Glutamatergic neuron (in vitro differentiated cells): ENCODE measurements around the gene CRYGN. TPM values are rescaled to one million over a fixed set of nuclear protein-coding genes. Genes with fewer than 3 reads are reported as not detected.

Experiments used
- DNase-seq: peaks from one replicate; pipeline ENCODE4 v3.0.0; 2022
- H3K27ac Mint-ChIP-seq: one replicate; pipeline ENCODE4 v1.8.0; 2020; ENCODE audit warnings: mild to moderate bottlenecking, mixed read lengths, inconsistent platforms; ENCODE audit not compliant: unreplicated experiment
- H3K27me3 Mint-ChIP-seq: one replicate; pipeline ENCODE4 v1.8.0; 2020; ENCODE audit warnings: mild to moderate bottlenecking, moderate library complexity, mixed read lengths, inconsistent platforms; ENCODE audit not compliant: unreplicated experiment
- H3K36me3 Mint-ChIP-seq: one replicate; pipeline ENCODE4 v1.8.0; 2020; ENCODE audit warnings: mild to moderate bottlenecking, mixed read lengths, inconsistent platforms; ENCODE audit not compliant: unreplicated experiment
- H3K4me1 Mint-ChIP-seq: one replicate; pipeline ENCODE4 v1.8.0; 2020; ENCODE audit warnings: mild to moderate bottlenecking, low read depth, mixed read lengths, inconsistent platforms; ENCODE audit not compliant: unreplicated experiment
- H3K4me3 Mint-ChIP-seq: one replicate; pipeline ENCODE4 v1.8.0; 2020; ENCODE audit warnings: mild to moderate bottlenecking, mixed read lengths, inconsistent platforms; ENCODE audit not compliant: unreplicated experiment
- H3K9me3 Mint-ChIP-seq: one replicate; pipeline ENCODE4 v1.8.0; 2020; ENCODE audit warnings: mild to moderate bottlenecking, moderate library complexity, mixed read lengths, inconsistent platforms; ENCODE audit not compliant: unreplicated experiment
- CTCF ChIP-seq: fragments of 200-600 bp; sonication (generic); IDR thresholded peaks from one replicate; pipeline ENCODE4 v1.5.0; 2021; ENCODE audit not compliant: partially characterized antibody, unreplicated experiment
- total RNA-seq: library from RNA; stranded (reverse); fragmentation: NEBNext Ultra II Directional; extraction: Animal tissue kit (Norgen Biotek cat#: 25700); gene quantifications from one replicate; pipeline ENCODE4 v1.2.1, GENCODE V29; 2021; ENCODE audit not compliant: unreplicated experiment

The CRYGN gene
- total RNA-seq, 1 donor from 2014 or later, result not detected

GRCh38 chr7:151424799-151425198 lies 15.1 kb downstream of the CRYGN start:
- H3K4me3 Mint-ChIP-seq, result no peak overlapping the region

DNA sequence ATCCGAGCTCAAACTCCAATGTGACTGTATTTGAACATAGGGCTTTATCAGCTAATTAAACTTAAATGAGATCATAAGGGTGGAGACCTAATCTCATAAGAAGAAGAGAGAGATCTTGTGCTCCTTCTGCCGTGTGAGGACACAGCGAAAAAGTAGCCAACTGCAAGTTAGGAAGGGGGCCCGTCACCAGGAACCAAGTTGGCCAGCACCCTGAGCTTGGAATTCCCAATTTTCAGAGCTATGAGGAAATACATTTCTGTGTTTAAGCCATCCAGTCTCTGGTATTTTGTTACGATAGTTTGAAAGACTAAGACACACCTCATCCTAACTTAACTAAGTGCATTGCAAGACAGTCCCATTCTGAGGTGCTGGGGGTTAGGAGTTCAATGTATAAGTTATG lies 16.0 kb downstream of the CRYGN start:
- Mint-ChIP-seq H3K27ac (no peak overlapping the region), H3K27me3 (peaks cover 4% of the 10 kb centered on the region), H3K36me3 (peaks cover 12% of the 10 kb centered on the region), H3K4me1 (peaks cover 3% of the 10 kb centered on the region), H3K4me3 (no peak overlapping the region), H3K9me3 (peaks cover 4% of the 10 kb centered on the region)
- TF ChIP-seq CTCF, result no peak
- DNase-seq, result no peak

More at GRCh38 chr7:151424799-151425198, 15.1 kb downstream of the CRYGN start:
- Mint-ChIP-seq H3K27me3 (peaks cover 4% of the 10 kb centered on the region), H3K4me1 (peaks cover 3% of the 10 kb centered on the region), H3K9me3 (peaks cover 6% of the 10 kb centered on the region), H3K27ac (no peak overlapping the region), H3K36me3 (peaks cover 12% of the 10 kb centered on the region)
- DNase-seq, result no peak
- no peak for TF ChIP-seq CTCF

GRCh38 chr7:151423226-151423625 lies 16.7 kb downstream of the CRYGN start:
- no peak overlapping the region for H3K27ac Mint-ChIP-seq
- H3K9me3 Mint-ChIP-seq, result peaks cover 4% of the 10 kb centered on the region

DNA sequence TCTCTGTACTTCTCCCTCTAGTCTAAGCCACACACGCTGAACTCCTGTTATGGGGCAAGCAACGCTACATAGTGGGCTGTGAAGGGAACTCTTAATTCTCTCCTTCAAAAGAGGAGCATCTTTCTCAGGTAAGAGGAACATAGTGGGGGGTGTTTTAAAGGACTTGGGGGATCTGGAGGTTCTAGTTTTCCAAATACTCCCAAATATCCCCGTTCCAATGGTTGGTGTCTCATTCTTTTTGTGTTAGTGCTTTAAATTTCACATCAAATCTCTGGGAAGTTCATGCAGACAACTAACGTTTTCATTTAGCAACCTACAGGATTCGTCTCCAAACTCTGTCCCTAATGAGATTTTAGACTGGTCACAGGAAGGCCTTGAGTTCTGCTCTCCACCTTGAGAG lies 17.7 kb downstream of the CRYGN start:
- Mint-ChIP-seq H3K27ac (no peak overlapping the region), H3K27me3 (peaks cover 4% of the 10 kb centered on the region), H3K36me3 (peaks cover 12% of the 10 kb centered on the region), H3K4me1 (no peaks in the 10 kb centered on the region), H3K9me3 (peaks cover 4% of the 10 kb centered on the region), H3K4me3 (no peak overlapping the region)
- no peak for TF ChIP-seq CTCF
- no peak for DNase-seq

More at GRCh38 chr7:151423226-151423625, 16.7 kb downstream of the CRYGN start:
- no peak for DNase-seq
- no peak for TF ChIP-seq CTCF
- Mint-ChIP-seq H3K36me3 (peaks cover 12% of the 10 kb centered on the region), H3K27me3 (peaks cover 4% of the 10 kb centered on the region), H3K4me3 (no peak overlapping the region), H3K4me1 (no peaks in the 10 kb centered on the region)

GRCh38 chr7:151420144-151420543 lies 19.8 kb downstream of the CRYGN start:
- Mint-ChIP-seq H3K36me3 (peaks cover 12% of the 10 kb centered on the region), H3K9me3 (peaks cover 6% of the 10 kb centered on the region), H3K4me1 (no peaks in the 10 kb centered on the region), H3K4me3 (no peak overlapping the region), H3K27ac (no peak overlapping the region), H3K27me3 (peaks cover 4% of the 10 kb centered on the region)
- no peak for TF ChIP-seq CTCF
- DNase-seq, result no peak
